MCF 10A (cell line): Measurements from ENCODE around the gene FOXS1. TPM values are rescaled to one million over a fixed set of nuclear protein-coding genes. Genes with fewer than 3 reads are reported as not detected.

ENCODE experiments used
- BruUV-seq: library from RNA; stranded (reverse); fragments of 400-500 nt; replicated peaks from 2 replicates; lab custom pipeline; 2021; lab: Mats Ljungman, UMichigan
- CTCF ChIA-PET: fragments of 300-600 bp; sonication (Branson Sonifier 250); formaldehyde crosslinking; extraction: SDS; loops from one replicate; lab custom pipeline; 2021; ENCODE audit warnings: antibody characterized with exemption, inconsistent platforms; lab: Yijun Ruan, JAX
- POLR2A ChIA-PET: fragments of 300-600, 350-650 bp; sonication (Branson Sonifier 250); formaldehyde crosslinking; extraction: SDS; loops from one replicate; lab custom pipeline; 2020; ENCODE audit warnings: antibody characterized with exemption, inconsistent platforms; lab: Yijun Ruan, JAX
- DNase-seq: peaks from one replicate; pipeline ENCODE4 v3.0.0-alpha.2; 2018; ENCODE audit not compliant: unreplicated experiment
- H3K27ac Mint-ChIP-seq: one replicate; pipeline ENCODE4 v1.8.0; 2022; ENCODE audit warnings: mild to moderate bottlenecking, low read depth, mixed read lengths; ENCODE audit not compliant: unreplicated experiment
- H3K27me3 Mint-ChIP-seq: one replicate; pipeline ENCODE4 v1.8.0; 2022; ENCODE audit warnings: mixed read lengths; ENCODE audit not compliant: insufficient read depth, unreplicated experiment
- H3K36me3 Mint-ChIP-seq: one replicate; pipeline ENCODE4 v1.8.0; 2022; ENCODE audit warnings: mild to moderate bottlenecking, moderate library complexity, mixed read lengths; ENCODE audit not compliant: insufficient read depth, unreplicated experiment
- H3K4me1 Mint-ChIP-seq: one replicate; pipeline ENCODE4 v1.8.0; 2022; ENCODE audit warnings: mixed read lengths; ENCODE audit not compliant: insufficient read depth, unreplicated experiment
- H3K4me3 Mint-ChIP-seq: one replicate; pipeline ENCODE4 v1.8.0; 2022; ENCODE audit warnings: mild to moderate bottlenecking, moderate library complexity, mixed read lengths; ENCODE audit not compliant: unreplicated experiment
- H3K9me3 Mint-ChIP-seq: one replicate; pipeline ENCODE4 v1.8.0; 2022; ENCODE audit warnings: mixed read lengths; ENCODE audit not compliant: unreplicated experiment
- CTCF ChIP-seq: fragments of 200-600 bp; IDR thresholded peaks from one replicate; pipeline ENCODE4 v1.8.0; 2022; ENCODE audit warnings: antibody characterized with exemption, mild to moderate bottlenecking; ENCODE audit not compliant: unreplicated experiment
- intact Hi-C: fragments of 100-400 bp; cut with micrococcal nuclease; formaldehyde crosslinking; loops from 2 replicates; pipeline ENCODE4 v1.14.1; 2022
- total RNA-seq: library from RNA; stranded (reverse); gene quantifications from 2 replicates; pipeline ENCODE4 v1.2.3, GENCODE V29; 2022

FOXS1 gene
- total RNA-seq, 1 experiment from 2014 or later = not detected

- intact Hi-C loops = no loop called here
- no peak for DNase-seq
- POLR2A ChIA-PET = interaction anchor here (0.7 to 2.0 kb wide), 2 partner anchors 61 to 104 kb away, joined by 3 to 4 read pairs; partner anchors contain the start of gene PDRG1
- Mint-ChIP-seq H3K4me3 (no peak overlapping the region), H3K27me3 (peaks cover 33% of the 10 kb centered on the region), H3K36me3 (no peaks in the 10 kb centered on the region), H3K4me1 (no peaks in the 10 kb centered on the region), H3K27ac (no peak overlapping the region), H3K9me3 (no peaks in the 10 kb centered on the region)
- CTCF ChIA-PET = interaction anchor here (0.6 to 12.8 kb wide), 18 partner anchors 8 to 549 kb away, joined by 3 to 200 read pairs (median 6); partner anchors contain the start of gene PDRG1
- no peak for TF ChIP-seq CTCF
- BruUV-seq = no TSS peak
Measured at GRCh38 chr20:31848088-31848999, 2.9 kb upstream of the FOXS1 start.

- no TSS peak for BruUV-seq
- Mint-ChIP-seq H3K4me3 (no peak overlapping the region), H3K36me3 (no peaks in the 10 kb centered on the region), H3K9me3 (no peaks in the 10 kb centered on the region), H3K4me1 (peaks cover 11% of the 10 kb centered on the region), H3K27ac (no peak overlapping the region), H3K27me3 (peaks cover 31% of the 10 kb centered on the region)
- ChIA-PET CTCF (interaction anchor here (0.5 to 4.9 kb wide), 37 partner anchors 9 to 904 kb away, joined by 3 to 50 read pairs (median 4); partner anchors contain the start of gene PDRG1), POLR2A (no interaction called here)
- no peak for TF ChIP-seq CTCF
- intact Hi-C loops = loop anchor here (1.0 to 2.0 kb wide), 2 partner anchors 23 to 122 kb away; no protein-coding TSS in a partner anchor
- DNase-seq = no peak
Measured at GRCh38 chr20:31846793-31847138, 1.4 kb upstream of the FOXS1 start.

DNA sequence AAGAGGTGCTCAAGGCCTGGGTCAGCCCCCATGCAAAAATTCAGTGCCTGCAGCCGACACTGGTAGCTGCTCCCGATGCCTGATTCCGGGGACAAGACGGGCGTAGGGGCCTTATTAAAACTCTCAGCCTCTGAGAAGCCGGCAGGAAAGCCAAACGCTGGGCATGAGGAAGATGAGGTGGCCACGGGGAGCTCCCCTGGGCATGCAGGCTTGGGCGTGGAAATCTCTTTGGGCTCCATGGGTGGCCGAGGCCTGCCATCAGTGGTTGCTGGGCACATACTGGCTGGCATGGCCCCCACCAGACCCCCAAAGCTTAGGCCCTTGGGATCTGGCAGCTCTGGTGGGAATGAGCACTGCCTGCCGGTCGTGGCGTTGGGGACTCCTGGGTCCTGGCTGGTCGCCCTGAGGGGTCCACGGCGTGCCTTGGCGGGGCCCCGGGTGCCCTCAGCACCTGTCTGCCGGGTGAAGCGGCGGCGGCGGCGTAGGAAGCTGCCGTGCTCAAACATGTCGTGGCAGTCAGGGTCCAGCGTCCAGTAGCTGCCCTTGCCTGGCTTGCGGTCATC lies 586 bp downstream of the FOXS1 start:
- no peak for TF ChIP-seq CTCF
- Mint-ChIP-seq H3K4me1 (peaks cover 12% of the 10 kb centered on the region), H3K36me3 (no peaks in the 10 kb centered on the region), H3K27ac (no peak overlapping the region), H3K4me3 (no peak overlapping the region), H3K9me3 (no peaks in the 10 kb centered on the region), H3K27me3 (peaks cover 14% of the 10 kb centered on the region)
- no TSS peak for BruUV-seq
- POLR2A ChIA-PET = interaction anchor here (1.2 kb wide), 1 partner anchor 107 kb away, joined by 4 read pairs; the partner anchor contains the start of gene PDRG1
- intact Hi-C loops = no loop called here
- CTCF ChIA-PET = interaction anchor here (0.6 to 4.9 kb wide), 11 partner anchors 9 to 247 kb away, joined by 3 to 50 read pairs (median 4); no protein-coding TSS in a partner anchor
- no peak for DNase-seq

DNA sequence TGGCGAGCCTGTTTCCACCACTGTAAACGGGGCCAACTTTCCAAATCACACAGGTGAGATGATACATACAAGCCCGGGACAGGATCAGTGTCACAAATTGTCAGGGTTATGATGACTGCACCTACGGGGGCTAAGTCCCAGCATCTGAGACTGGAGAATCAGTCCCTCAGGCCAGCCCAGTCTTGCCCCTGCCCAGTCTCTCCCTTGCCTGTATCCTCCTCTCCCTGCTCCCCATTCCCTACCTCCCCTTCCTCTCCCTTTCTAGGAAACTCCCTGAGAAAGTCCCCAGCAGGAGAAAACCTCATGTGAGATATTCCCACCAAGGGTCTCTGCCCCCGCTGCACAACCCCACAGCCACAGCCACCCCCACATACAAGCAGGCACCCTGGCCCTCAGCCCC lies 1.5 kb downstream of the FOXS1 start:
- no peak for DNase-seq
- ChIA-PET POLR2A (no interaction called here), CTCF (interaction anchor here (0.5 to 3.1 kb wide), 6 partner anchors 9 to 808 kb away, joined by 3 to 20 read pairs (median 4); no protein-coding TSS in a partner anchor)
- TF ChIP-seq CTCF = no peak
- Mint-ChIP-seq H3K4me3 (no peak overlapping the region), H3K27me3 (peaks cover 5% of the 10 kb centered on the region), H3K36me3 (no peaks in the 10 kb centered on the region), H3K27ac (no peak overlapping the region), H3K9me3 (no peaks in the 10 kb centered on the region), H3K4me1 (peaks cover 12% of the 10 kb centered on the region)
- intact Hi-C loops = no loop called here
- BruUV-seq = no TSS peak
